DMS153 treated with DMSO at 0.1 percent for 48 hours (cell line): ENCODE data around the gene SLC12A6.
"Not testable (repeated sequence)": the region's sequence is repeated elsewhere in the genome, so short reads cannot be mapped to it uniquely, and the experiment has no call there.

Experiments used
- DNase-seq: peaks from one replicate; lab custom pipeline; 2025; ENCODE audit not compliant: unreplicated experiment; lab: John Stamatoyannopoulos, UW

SLC12A6 gene

GRCh38 chr15:34206011-34206410 is 131.6 kb downstream of the SLC12A6 start:
- no peak for DNase-seq

- no peak for DNase-seq
Measured at GRCh38 chr15:34203936-34204335, 133.6 kb downstream of the SLC12A6 start.

GRCh38 chr15:34203305-34203704 is 134.3 kb downstream of the SLC12A6 start:
- DNase-seq = no peak

GRCh38 chr15:34193272-34193671 is 144.3 kb downstream of the SLC12A6 start:
- not testable (repeated sequence) for DNase-seq

GRCh38 chr15:34188711-34189110 is 148.9 kb downstream of the SLC12A6 start:
- DNase-seq = no peak

GRCh38 chr15:34185666-34186065 is 151.9 kb downstream of the SLC12A6 start:
- no peak for DNase-seq

GRCh38 chr15:34182942-34183341 is 154.6 kb downstream of the SLC12A6 start:
- no peak for DNase-seq
